SK-N-SH (cell line): ENCODE measurements around the gene DPF3. TPM values are rescaled to one million over a fixed set of nuclear protein-coding genes. Genes with fewer than 3 reads are reported as not detected.

Source experiments
- CTCF ChIA-PET: fragments of 300-600, 350-600 bp; formaldehyde crosslinking; extraction: SDS; loops from one replicate; lab custom pipeline; 2021; lab: Yijun Ruan, JAX
- POLR2A ChIA-PET: fragments of 350-600 bp; sonication (Branson Sonifier 250); formaldehyde crosslinking; extraction: SDS; loops from one replicate; lab custom pipeline; 2020; ENCODE audit warnings: antibody characterized with exemption, inconsistent platforms; lab: Yijun Ruan, JAX
- DNase-seq: peaks from one replicate; pipeline ENCODE4 v3.0.0; 2012
- H2AFZ ChIP-seq: fragments of 200-600 bp; sonication (generic); 2 replicates; pipeline ENCODE4 v1.8.1; 2016; ENCODE audit warnings: antibody characterized with exemption, mild to moderate bottlenecking, low read depth
- H3F3A ChIP-seq: fragments of 200-600 bp; sonication (generic); replicated peaks from 2 replicates; pipeline ENCODE3; 2016; ENCODE audit warnings: antibody characterized with exemption, mild to moderate bottlenecking; ENCODE audit not compliant: insufficient read depth
- H3K27ac ChIP-seq, 2 experiments: fragments of 200-500 bp in 1 of 2; fragments of 200-600 bp in 1 of 2; sonication (Bioruptor generic) in 1 of 2; sonication (generic), shearing (Covaris generic) in 1 of 2; 2 replicates each; pipeline versions ENCODE4 v1.5.1 to v1.6.1; 2014 to 2016; ENCODE audit warnings: low read depth in 2 of 2, inconsistent platforms in 1 of 2, low read length in 1 of 2, mild to moderate bottlenecking in 1 of 2, mixed read lengths in 1 of 2
- H3K27me3 ChIP-seq: fragments of 200-600 bp; sonication (generic), shearing (Covaris generic); 2 replicates; pipeline ENCODE4 v1.6.1; 2016; ENCODE audit warnings: mixed run types; ENCODE audit not compliant: insufficient read depth
- H3K36me3 ChIP-seq, 2 experiments: fragments of 200-500 bp in 1 of 2; fragments of 200-600 bp in 1 of 2; sonication (Bioruptor generic) in 1 of 2; sonication (generic) in 1 of 2; replicated peaks in 1 of 2; 2 replicates each; pipeline versions ENCODE3 to v1.5.1; 2014 to 2016; ENCODE audit warnings: low read length in 1 of 2, mild to moderate bottlenecking in 1 of 2; ENCODE audit not compliant: insufficient read depth in 2 of 2, control insufficient read depth in 1 of 2
- H3K4me1 ChIP-seq, 2 experiments: fragments of 200-500 bp in 1 of 2; fragments of 200-600 bp in 1 of 2; sonication (Bioruptor generic) in 1 of 2; sonication (generic), shearing (Covaris generic) in 1 of 2; 2 replicates each; pipeline versions ENCODE4 v1.5.1 to v1.6.1; 2014 to 2016; ENCODE audit warnings: low read depth in 1 of 2, low read length in 1 of 2, mixed run types in 1 of 2; ENCODE audit not compliant: insufficient read depth in 2 of 2, control insufficient read depth in 1 of 2
- H3K4me2 ChIP-seq: fragments of 200-600 bp; sonication (generic), shearing (Covaris generic); 2 replicates; pipeline ENCODE4 v1.6.1; 2017; ENCODE audit warnings: mixed run types
- H3K4me3 ChIP-seq, 2 experiments: fragments of 200-500 bp in 1 of 2; fragments of 200-600 bp in 1 of 2; sonication (Bioruptor generic) in 1 of 2; sonication (generic), shearing (Covaris generic) in 1 of 2; 2 replicates each; pipeline versions ENCODE4 v1.5.1 to v1.8.1; 2014 to 2016; ENCODE audit warnings: low read depth in 2 of 2, inconsistent platforms in 1 of 2, low read length in 1 of 2, mild to moderate bottlenecking in 1 of 2, mixed read lengths in 1 of 2, moderate library complexity in 1 of 2
- H3K79me2 ChIP-seq: fragments of 200-600 bp; sonication (generic); 2 replicates; pipeline ENCODE4 v1.8.1; 2017; ENCODE audit warnings: mild to moderate bottlenecking; ENCODE audit not compliant: insufficient read depth
- H3K9ac ChIP-seq: fragments of 200-600 bp; sonication (generic); 2 replicates; pipeline ENCODE4 v1.6.1; 2017; ENCODE audit warnings: mixed run types
- H3K9me2 ChIP-seq: fragments of 200-600 bp; sonication (generic); 2 replicates; pipeline ENCODE4 v1.6.1; 2017; ENCODE audit warnings: mixed run types
- H3K9me3 ChIP-seq: fragments of 200-600 bp; sonication (generic); 2 replicates; pipeline ENCODE4 v1.6.1; 2017; ENCODE audit warnings: mixed run types, mild to moderate bottlenecking, moderate library complexity
- H4K20me1 ChIP-seq: fragments of 200-600 bp; sonication (generic); 2 replicates; pipeline ENCODE4 v1.6.1; 2017; ENCODE audit warnings: mild to moderate bottlenecking, mixed run types; ENCODE audit not compliant: insufficient read depth
- EP300 ChIP-seq, 2 experiments: IDR thresholded peaks; 2 replicates each; pipeline versions ENCODE4 v1.4.0 to v1.6.1; 2012; ENCODE audit warnings: borderline replicate concordance in 1 of 2, low read depth in 1 of 2, low read length in 1 of 2
- EZH2phosphoT487 ChIP-seq: fragments of 200-600 bp; sonication (generic); IDR thresholded peaks from 2 replicates; pipeline ENCODE4 v1.6.1; 2017; ENCODE audit warnings: low read depth, mixed run types, mild to moderate bottlenecking, antibody characterized with exemption, moderate library complexity, borderline replicate concordance
- FOSL2 ChIP-seq: IDR thresholded peaks from 2 replicates; pipeline ENCODE4 v1.4.0; 2012; ENCODE audit warnings: low read depth, mild to moderate bottlenecking, moderate library complexity, borderline replicate concordance
- FOXJ3 ChIP-seq: sonication (generic); formaldehyde crosslinking; IDR thresholded peaks from 2 replicates; pipeline ENCODE4 v1.5.1; 2020; ENCODE audit warnings: mild to moderate bottlenecking, missing genetic modification reagents
- FOXM1 ChIP-seq: IDR thresholded peaks from 2 replicates; pipeline ENCODE4 v1.4.0; 2012; ENCODE audit warnings: low read depth, mild to moderate bottlenecking
- GATA2 ChIP-seq: sonication (generic); formaldehyde crosslinking; IDR thresholded peaks from 2 replicates; pipeline ENCODE4 v1.5.0; 2020; ENCODE audit warnings: mild to moderate bottlenecking, missing genetic modification reagents
- JUND ChIP-seq: IDR thresholded peaks from 2 replicates; pipeline ENCODE4 v1.4.0; 2012
- MEF2A ChIP-seq: IDR thresholded peaks from 2 replicates; pipeline ENCODE4 v1.4.0; 2012; ENCODE audit warnings: low read depth, borderline replicate concordance
- MXI1 ChIP-seq: IDR thresholded peaks from 2 replicates; pipeline ENCODE4 v1.6.1; 2012; ENCODE audit warnings: mild to moderate bottlenecking, low read depth, low read length, improper control_type of control experiment
- PBX3 ChIP-seq: IDR thresholded peaks from 2 replicates; pipeline ENCODE4; 2012
- POLR2AphosphoS5 ChIP-seq: IDR thresholded peaks from 2 replicates; pipeline ENCODE4 v1.6.1; 2012; ENCODE audit warnings: low read depth, low read length
- RCOR1 ChIP-seq: fragments of 150-350 bp; IDR thresholded peaks from 2 replicates; pipeline ENCODE4 v1.6.1; 2017; ENCODE audit warnings: antibody characterized with exemption, low read length
- REST ChIP-seq: IDR thresholded peaks from 2 replicates; pipeline ENCODE4 v1.6.1; 2012; ENCODE audit warnings: mild to moderate bottlenecking, low read depth, low read length, moderate library complexity
- RFX5 ChIP-seq: IDR thresholded peaks from 2 replicates; pipeline ENCODE4 v1.6.1; 2012; ENCODE audit warnings: mild to moderate bottlenecking, improper control_type of control experiment, low read length
- RXRA ChIP-seq: IDR thresholded peaks from 2 replicates; pipeline ENCODE4 v1.4.0; 2012; ENCODE audit warnings: low read depth, mild to moderate bottlenecking, borderline replicate concordance
- SIN3A ChIP-seq: IDR thresholded peaks from 2 replicates; pipeline ENCODE4 v1.6.1; 2012; ENCODE audit warnings: low read depth, mild to moderate bottlenecking, low read length, moderate library complexity, borderline replicate concordance
- SMC3 ChIP-seq: IDR thresholded peaks from 2 replicates; pipeline ENCODE4 v1.6.1; 2012; ENCODE audit warnings: low read depth, low read length, improper control_type of control experiment
- TAF1 ChIP-seq: IDR thresholded peaks from 2 replicates; pipeline ENCODE4 v1.6.1; 2012; ENCODE audit warnings: low read depth, mild to moderate bottlenecking, low read length, moderate library complexity, borderline replicate concordance
- USF1 ChIP-seq: IDR thresholded peaks from 2 replicates; pipeline ENCODE4 v1.4.0; 2012; ENCODE audit warnings: low read depth, borderline replicate concordance
- ZBTB33 ChIP-seq: IDR thresholded peaks from 2 replicates; pipeline ENCODE4 v1.4.0; 2012; ENCODE audit warnings: low read depth, borderline replicate concordance
- WGBS: methylation state at CpG from one replicate; pipeline ENCODE4 v1.1.6; 2017; ENCODE audit warnings: low lambda C conversion rate; 5-methylcytosine and 5-hydroxymethylcytosine counted together
- polyA plus RNA-seq, 3 experiments: library from polyadenylated mRNA; depleted of rRNA; stranded (reverse); fragments of >200 nt; gene quantifications; 2 replicates each; pipeline ENCODE4 v1.2.3, GENCODE V29; 2012

Gene DPF3
- polyA plus RNA-seq, 1 of the 3 experiments (the other 2 are of a cell fraction) = 2.8 TPM

- Histone ChIP-seq H3K79me2 (no peaks in the 10 kb centered on the region), H3K36me3 (no peaks in the 10 kb centered on the region), H2AFZ (no peak overlapping the region), H3K9ac (no peak overlapping the region), H3K27ac (no peak overlapping the region), H3F3A (no peaks in the 10 kb centered on the region), H3K4me2 (no peak overlapping the region), H3K9me2 (no peaks in the 10 kb centered on the region), H3K4me3 (no peak overlapping the region), H3K4me1 (peaks cover 0 to under 1% of the 10 kb centered on the region in 2 experiments; a peak in 1 of 4 replicates), H3K9me3 (no peaks in the 10 kb centered on the region)
- no peak for DNase-seq
- POLR2A ChIA-PET = no interaction called here
- no peak for TF ChIP-seq MEF2A
- no peak for TF ChIP-seq FOXM1
- TF ChIP-seq RCOR1 = no peak
- TF ChIP-seq MXI1 = no peak
- TF ChIP-seq POLR2AphosphoS5 = no peak
- TF ChIP-seq, all 33 proteins: peak for 0
- Histone ChIP-seq H4K20me1 (no peaks in the 10 kb centered on the region), H3K27me3 (no peaks in the 10 kb centered on the region)
- 22% methylated on average over 2 of the region's 2 CpGs for WGBS
- CTCF ChIA-PET = interaction anchor here (3.3 kb wide), 2 partner anchors 9 to 400 kb away, joined by 8 to 14 read pairs; no protein-coding TSS in a partner anchor
Observed at GRCh38 chr14:72913809-72914208, 19.9 kb upstream of the DPF3 start.

GRCh38 chr14:72909163-72909562, 15.3 kb upstream of the DPF3 start:
- Histone ChIP-seq H4K20me1 (no peaks in the 10 kb centered on the region), H3K9me2 (no peaks in the 10 kb centered on the region), H3K9ac (no peak overlapping the region), H3K27ac (no peak overlapping the region), H3K36me3 (no peaks in the 10 kb centered on the region), H3F3A (no peaks in the 10 kb centered on the region), H3K4me2 (no peak overlapping the region), H3K27me3 (no peaks in the 10 kb centered on the region), H3K4me3 (no peak overlapping the region), H3K9me3 (no peaks in the 10 kb centered on the region), H3K79me2 (no peaks in the 10 kb centered on the region), H3K4me1 (peaks cover 0 to 33% of the 10 kb centered on the region in 2 experiments; a peak in 1 of 4 replicates), H2AFZ (no peak overlapping the region)
- TF ChIP-seq RCOR1 = no peak
- no peak for TF ChIP-seq GATA2
- TF ChIP-seq POLR2AphosphoS5 = no peak
- no peak for TF ChIP-seq RFX5
- no peak for TF ChIP-seq MEF2A
- TF ChIP-seq JUND = no peak
- no peak for TF ChIP-seq SIN3A
- TF ChIP-seq EP300 (IDR thresholded peaks at IDR 0.05; ENCODE audit: borderline replicate concordance in 1 of 2, low read depth in 1 of 2, low read length in 1 of 2) = no peak
- TF ChIP-seq RXRA = no peak
- no peak for TF ChIP-seq EZH2phosphoT487
- no peak for TF ChIP-seq FOXM1
- TF ChIP-seq SMC3 = no peak
- no peak for TF ChIP-seq MXI1
- no peak for TF ChIP-seq PBX3
- TF ChIP-seq FOSL2 = no peak
- TF ChIP-seq ZBTB33 = no peak
- TF ChIP-seq TAF1 = no peak
- no peak for TF ChIP-seq REST
- TF ChIP-seq USF1 = no peak
- no peak for TF ChIP-seq FOXJ3
- DNase-seq = no peak
- ChIA-PET CTCF (interaction anchor here (2.2 to 5.1 kb wide), 3 partner anchors 39 to 396 kb away, joined by 14 to 43 read pairs (median 31); no protein-coding TSS in a partner anchor), POLR2A (no interaction called here)
- 94% methylated on average over 5 of the region's 5 CpGs for WGBS
